Heart right ventricle (tissue), 16 donors: ENCODE measurements around the gene RSKR. TPM values are rescaled to one million over a fixed set of nuclear protein-coding genes. Genes with fewer than 3 reads are reported as not detected.

Experiments used
- ATAC-seq, 8 donors: fragments of 200-7000 bp; cut with Tn5 transposase; one replicate each; pipeline ENCODE4 v1.9.1; 2020; ENCODE audit warnings: mild to moderate bottlenecking in 8 of 8, moderate library complexity in 8 of 8, moderate number of reproducible peaks in 1 of 8
- DNase-seq, 2 donors: peaks; one replicate each; pipeline ENCODE4 v3.0.0-alpha.2; 2020
- H3K27ac ChIP-seq, 10 donors: fragments of 200-600 bp; sonication (generic) in 2 of 10; one replicate each; pipeline versions ENCODE4 v1.5.0 to v1.8.0; 2020 to 2022; ENCODE audit warnings: mild to moderate bottlenecking in 3 of 10
- H3K27me3 ChIP-seq, 7 donors: fragments of 200-600 bp; one replicate each; pipeline ENCODE4 v1.8.0; 2021 to 2022; ENCODE audit warnings: mild to moderate bottlenecking in 2 of 7
- H3K36me3 ChIP-seq, 9 donors: fragments of 200-600 bp; sonication (generic) in 1 of 9; one replicate each; pipeline versions ENCODE4 v1.5.0 to v1.8.0; 2020 to 2022; ENCODE audit warnings: mild to moderate bottlenecking in 2 of 9
- H3K4me1 ChIP-seq, 9 donors: fragments of 200-600 bp; sonication (generic) in 1 of 9; one replicate each; pipeline versions ENCODE4 v1.5.0 to v1.8.0; 2020 to 2022; ENCODE audit warnings: mild to moderate bottlenecking in 4 of 9
- H3K4me3 ChIP-seq, 10 donors: fragments of 200-600 bp; sonication (generic) in 2 of 10; one replicate each; pipeline versions ENCODE4 v1.5.0 to v1.8.0; 2020 to 2022; ENCODE audit warnings: mild to moderate bottlenecking in 7 of 10, moderate library complexity in 2 of 10
- H3K9me3 ChIP-seq, 11 donors: fragments of 200-600 bp in 10 of 11; sonication (generic) in 2 of 11; one replicate each; pipeline versions ENCODE4 v1.5.0 to v1.8.0; 2013 to 2022; ENCODE audit warnings: mild to moderate bottlenecking in 2 of 11, control low read depth in 1 of 11, moderate library complexity in 1 of 11
- CTCF ChIP-seq, 9 donors: fragments of 200-600 bp; sonication (generic) in 2 of 9; IDR thresholded peaks; one replicate each; pipeline versions ENCODE4 v1.5.0 to v1.8.0; 2021 to 2022; ENCODE audit warnings: antibody characterized with exemption in 9 of 9, mild to moderate bottlenecking in 5 of 9, moderate library complexity in 1 of 9
- WGBS, 2 donors: extraction: QIAGEN DNeasy Blood & Tissue Kit; methylation state at CpG; one replicate each; pipeline ENCODE4 v1.1.7; 2013; ENCODE audit warnings: inconsistent platforms in 1 of 2; 5-methylcytosine and 5-hydroxymethylcytosine counted together
- intact Hi-C, 10 donors: fragments of 100-400 bp; cut with DNase I; formaldehyde crosslinking; loops; one replicate each; pipeline versions ENCODE4 v1.11.1 to v1.14.2; 2022
- polyA plus RNA-seq, 2 donors: library from polyadenylated mRNA; stranded (reverse); fragments of 200-250 nt; gene quantifications; one replicate each; pipeline ENCODE4 v1.2.3, GENCODE V29; 2013
- total RNA-seq, 10 donors: library from RNA; stranded (reverse); fragmentation: NEBNext Ultra II Directional in 3 of 10; extraction: Animal tissue kit (Norgen Biotek cat#: 25700) in 3 of 10; gene quantifications; one replicate each; pipeline versions ENCODE4 v1.2.1 to v1.2.4, GENCODE V29; 2021 to 2023
- donor health status: Arrhythmogenic right ventricular cardiomyopathy.
- donor health status: ischemic (EF 13 %, LVEDD 7.1; RV severe dilation, severe dysfunction).
- donor health status: healthy with polysubstance abuse.
- donor health status: DM: no; HTN: yes; CAD: no.
- donor health status: DM: no; HTN: no; CAD: no.
- donor health status: ischemic (EF 25% LVEDD 6.9; RV normal size, moderate dysfunction).
- donor health status: ischemic (EF 25% LVEDD 5.7; RV mildly dilated, moderate dysfunction).
- donor health status: healthy.
- donor health status: DM: yes; HTN: yes; CAD: no.
- donor health status: Ischemic cardiomyopathy.
- donor health status: ischemic (EF 35%, LVEDD 5.7; RV mildly dilated, moderate dysfunction).
- donor health status: nonischemic (EF 11% LVEDD 7.7; RV severe dilation, severe dysfunction).
- donor health status: DM: yes; HTN: yes; CAD: no.
- donor health status: PGD.
- donor health status: ischemic (EF 29% LVEDD 5.4; RV normal size, mild dysfunction).
- donor health status: nonischemic (EF 23%, LVEDD 6.1; RV moderate dilation, normal function).

The RSKR gene
- total and polyA plus RNA-seq, 12 donors: 2.1 to 8.7 (median 4.1) TPM

DNA sequence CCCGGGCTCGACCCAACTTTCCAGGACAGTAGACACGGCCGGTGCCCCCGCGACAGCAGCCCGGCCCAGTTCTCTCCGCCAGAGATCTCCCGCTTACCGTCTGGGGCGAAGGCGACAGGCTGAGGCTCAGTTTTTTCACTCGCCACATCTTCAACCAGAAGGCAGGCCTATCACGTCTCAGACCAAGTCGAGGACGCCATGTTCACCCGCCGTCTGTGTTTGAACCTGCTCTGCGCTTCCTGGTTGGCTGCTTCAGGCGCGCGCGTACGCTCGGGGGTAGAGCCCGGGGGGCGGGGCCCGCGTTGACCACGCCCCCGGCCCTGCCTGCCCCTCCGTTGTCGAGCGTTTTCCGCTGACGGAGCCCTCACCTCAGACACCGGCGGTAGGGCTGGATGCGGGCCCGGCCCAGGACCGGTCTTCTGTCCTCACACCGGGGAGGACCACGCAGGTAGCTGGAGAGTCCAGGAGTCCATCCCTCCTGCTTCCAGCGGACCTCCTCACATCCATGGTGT is 15.1 kb downstream of the RSKR start, which contains the start of gene SPAG5:
TSS of gene SPAG5 (minus strand) at position 227 of the 512 bp plus-strand sequence. CDS start at position 148, 79 bp downstream.
- DNase-seq (peak; percentile 91 to 92), ATAC-seq (peak; percentile 98 to 100 (median 99))
- H3K36me3 ChIP-seq: peaks cover 0 to 4% (median 0%) of the 10 kb centered on the region in 9 donors
- peak within 1 kb of the TSS; percentile 21 to 97 (median 87) for H3K27ac ChIP-seq
- peak within 1 kb of the TSS; percentile 26 to 80 (median 67) for H3K4me3 ChIP-seq
- 0 to 1% methylated on average over 44 of the region's 44 CpGs for WGBS, 2 donors
- H3K27me3 ChIP-seq: no peaks in the 10 kb centered on the region
- TF ChIP-seq CTCF (IDR thresholded peaks at IDR 0.05): no peak
- intact Hi-C loops: loop anchor here in 1 of 10 donors (2.0 kb wide), 1 partner anchor 22 kb away; the partner anchor contains the start of gene ALDOC
- no peaks in the 10 kb centered on the region for H3K9me3 ChIP-seq
- peaks cover 0 to 22% (median 13%) of the 10 kb centered on the region in 9 donors for H3K4me1 ChIP-seq

- Histone ChIP-seq H3K9me3 (no peaks in the 10 kb centered on the region), H3K27ac (peak overlapping the region in 5 of 10 donors; percentile 84 to 96 (median 93)), H3K27me3 (no peaks in the 10 kb centered on the region), H3K4me1 (peaks cover 0 to 22% (median 13%) of the 10 kb centered on the region in 9 donors), H3K36me3 (peaks cover 0 to 6% (median 0%) of the 10 kb centered on the region in 9 donors), H3K4me3 (peak overlapping the region; percentile 26 to 80 (median 67))
- no peak for DNase-seq
- ATAC-seq: no peak
- TF ChIP-seq CTCF (IDR thresholded peaks at IDR 0.05): no peak
- 3 to 6% methylated on average over 17 of the region's 17 CpGs for WGBS, 2 donors
- intact Hi-C loops: loop anchor here in 1 of 10 donors (2.0 kb wide), 1 partner anchor 22 kb away; the partner anchor contains the start of gene ALDOC
These were observed 15.6 kb downstream of the RSKR start for GRCh38 chr17:28598389-28598788.

- Histone ChIP-seq H3K4me3 (peak overlapping the region in 5 of 10 donors; percentile 64 to 71 (median 69)), H3K9me3 (no peaks in the 10 kb centered on the region)
- no peak for ATAC-seq
These were observed 16.2 kb downstream of the RSKR start for GRCh38 chr17:28597606-28598383.

More at GRCh38 chr17:28597606-28598383, 16.2 kb downstream of the RSKR start:
- WGBS, 2 donors: 53% methylated on average over 5 of the region's 5 CpGs
- Histone ChIP-seq H3K4me1 (peaks cover 0 to 22% (median 13%) of the 10 kb centered on the region in 9 donors), H3K36me3 (peaks cover 0 to 11% (median 0%) of the 10 kb centered on the region in 9 donors), H3K27ac (peak overlapping the region in 1 of 10 donors; percentile 96), H3K27me3 (no peaks in the 10 kb centered on the region)
- intact Hi-C loops: loop anchor here in 1 of 10 donors (2.0 kb wide), 1 partner anchor 21 kb away; the partner anchor contains the start of gene ALDOC
- no peak for TF ChIP-seq CTCF (IDR thresholded peaks at IDR 0.05)
- DNase-seq: no peak
